ENCODE measurements around the gene EMC7. TPM values are rescaled to one million over a fixed set of nuclear protein-coding genes. Genes with fewer than 3 reads are reported as not detected.

EMC7 gene
- total RNA-seq, 1 experiment from 2014 or later, result 79.6 TPM

DNA sequence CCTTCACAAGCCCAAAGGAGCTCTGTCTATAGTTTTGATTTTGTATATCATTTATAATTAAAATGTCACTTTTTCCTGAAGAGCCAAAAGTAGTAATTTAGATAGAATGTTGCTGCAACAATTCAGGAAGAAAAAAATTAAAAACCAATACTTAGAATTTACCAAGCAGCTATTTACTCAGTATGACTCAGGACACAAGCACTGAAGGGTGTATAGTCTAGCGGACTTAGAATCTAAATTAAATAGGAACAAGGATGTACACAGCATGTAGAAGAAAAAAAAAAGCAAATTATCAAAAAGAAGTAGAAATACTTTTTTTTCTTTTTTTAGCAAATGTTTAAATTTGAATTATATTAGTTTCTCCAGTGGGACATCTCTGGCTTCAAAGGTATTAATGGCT lies 31.8 kb upstream of the EMC7 start:
- intact Hi-C loops (cut with micrococcal nuclease; ENCODE audit: unreplicated experiment) (no loop called here), in situ Hi-C loops (cut with HindIII; ENCODE audit: low pct_unique_long_range_greater_than_20kb, low sequenced_read_pairs) (no loop called here)
- Histone ChIP-seq H3K36me3 (ENCODE audit: control insufficient read depth, insufficient read depth, low read length) (no peaks in the 10 kb centered on the region; the same call in 1 of the 2 replicates), H3K4me3 (ENCODE audit: low read depth in 2 of 2, low read length in 2 of 2) (no peak overlapping the region), H3K27ac (ENCODE audit: low read length) (no peak overlapping the region), H3K4me1 (ENCODE audit: control insufficient read depth, insufficient read depth, low read length) (no peaks in the 10 kb centered on the region), H3K9me3 (ENCODE audit: control insufficient read depth, insufficient read depth, low read depth, low read length) (no peaks in the 10 kb centered on the region), H3K27me3 (ENCODE audit: control insufficient read depth, insufficient read depth, low read length) (no peaks in the 10 kb centered on the region)
- no TSS peak for BruUV-seq (replicated peaks)
- ChIA-PET POLR2A (no interaction called here), CTCF (no interaction called here)
- TF ChIP-seq REST (IDR thresholded peaks at IDR 0.05; ENCODE audit: insufficient read depth in 1 of 2, low read depth in 2 of 2, low read length in 1 of 2), result no peak
- TF ChIP-seq POLR2AphosphoS5 (IDR thresholded peaks at IDR 0.05; ENCODE audit: low read depth, low read length), result no peak
- TF ChIP-seq SIN3A (IDR thresholded peaks at IDR 0.05; ENCODE audit: borderline replicate concordance, insufficient read depth, low read depth, low read length), result no peak
- TF ChIP-seq TCF7L2 (IDR thresholded peaks at IDR 0.05; ENCODE audit: low read depth, low read length), result no peak
- TF ChIP-seq, protein P1, sequence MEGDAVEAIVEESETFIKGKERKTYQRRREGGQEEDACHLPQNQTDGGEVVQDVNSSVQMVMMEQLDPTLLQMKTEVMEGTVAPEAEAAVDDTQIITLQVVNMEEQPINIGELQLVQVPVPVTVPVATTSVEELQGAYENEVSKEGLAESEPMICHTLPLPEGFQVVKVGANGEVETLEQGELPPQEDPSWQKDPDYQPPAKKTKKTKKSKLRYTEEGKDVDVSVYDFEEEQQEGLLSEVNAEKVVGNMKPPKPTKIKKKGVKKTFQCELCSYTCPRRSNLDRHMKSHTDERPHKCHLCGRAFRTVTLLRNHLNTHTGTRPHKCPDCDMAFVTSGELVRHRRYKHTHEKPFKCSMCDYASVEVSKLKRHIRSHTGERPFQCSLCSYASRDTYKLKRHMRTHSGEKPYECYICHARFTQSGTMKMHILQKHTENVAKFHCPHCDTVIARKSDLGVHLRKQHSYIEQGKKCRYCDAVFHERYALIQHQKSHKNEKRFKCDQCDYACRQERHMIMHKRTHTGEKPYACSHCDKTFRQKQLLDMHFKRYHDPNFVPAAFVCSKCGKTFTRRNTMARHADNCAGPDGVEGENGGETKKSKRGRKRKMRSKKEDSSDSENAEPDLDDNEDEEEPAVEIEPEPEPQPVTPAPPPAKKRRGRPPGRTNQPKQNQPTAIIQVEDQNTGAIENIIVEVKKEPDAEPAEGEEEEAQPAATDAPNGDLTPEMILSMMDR (IDR thresholded peaks at IDR 0.05), result no peak
- no peak for DNase-seq (ENCODE audit: low read depth, low spot score)
- ATAC-seq, result no peak

DNA sequence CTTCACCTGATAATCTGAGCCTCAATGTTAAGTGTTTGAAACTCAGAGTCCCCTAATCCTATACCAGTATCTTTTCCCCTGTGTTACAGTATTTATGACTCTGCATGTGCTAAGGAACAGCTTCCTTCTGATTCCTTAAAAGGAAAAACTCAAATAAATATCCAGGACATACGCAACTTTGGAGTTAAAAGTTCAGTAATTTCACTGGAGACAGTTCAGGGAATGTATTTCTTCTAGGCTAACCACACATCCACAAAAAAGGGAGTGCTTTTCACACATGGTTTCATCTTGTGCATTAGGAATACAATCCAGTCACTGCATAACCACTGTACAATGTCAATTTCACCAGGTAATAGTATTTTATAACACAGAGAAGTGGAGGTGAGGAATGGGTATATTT lies 31.2 kb upstream of the EMC7 start:
- H3K27ac ChIP-seq (ENCODE audit: low read length), result no peak overlapping the region
- no peaks in the 10 kb centered on the region for H3K4me1 ChIP-seq (ENCODE audit: control insufficient read depth, insufficient read depth, low read length)
- no TSS peak for BruUV-seq (replicated peaks)
- no peak for DNase-seq (ENCODE audit: low read depth, low spot score)
- ChIA-PET CTCF (no interaction called here), POLR2A (no interaction called here)
- no peak overlapping the region for H3K4me3 ChIP-seq (ENCODE audit: low read depth in 2 of 2, low read length in 2 of 2)
- H3K27me3 ChIP-seq (ENCODE audit: control insufficient read depth, insufficient read depth, low read length), result no peaks in the 10 kb centered on the region
- TF ChIP-seq, protein P1 (IDR thresholded peaks at IDR 0.05), result no peak
- TF ChIP-seq REST (IDR thresholded peaks at IDR 0.05; ENCODE audit: insufficient read depth in 1 of 2, low read depth in 2 of 2, low read length in 1 of 2) (no peak), SIN3A (IDR thresholded peaks at IDR 0.05; ENCODE audit: borderline replicate concordance, insufficient read depth, low read depth, low read length) (no peak)
- ATAC-seq, result no peak
- H3K9me3 ChIP-seq (ENCODE audit: control insufficient read depth, insufficient read depth, low read depth, low read length), result no peaks in the 10 kb centered on the region
- intact Hi-C loops (cut with micrococcal nuclease; ENCODE audit: unreplicated experiment) (no loop called here), in situ Hi-C loops (cut with HindIII; ENCODE audit: low pct_unique_long_range_greater_than_20kb, low sequenced_read_pairs) (no loop called here)
- H3K36me3 ChIP-seq (ENCODE audit: control insufficient read depth, insufficient read depth, low read length), result no peaks in the 10 kb centered on the region; the same call in 1 of the 2 replicates
